ENCODE measurements around the gene GUF1.

DNA sequence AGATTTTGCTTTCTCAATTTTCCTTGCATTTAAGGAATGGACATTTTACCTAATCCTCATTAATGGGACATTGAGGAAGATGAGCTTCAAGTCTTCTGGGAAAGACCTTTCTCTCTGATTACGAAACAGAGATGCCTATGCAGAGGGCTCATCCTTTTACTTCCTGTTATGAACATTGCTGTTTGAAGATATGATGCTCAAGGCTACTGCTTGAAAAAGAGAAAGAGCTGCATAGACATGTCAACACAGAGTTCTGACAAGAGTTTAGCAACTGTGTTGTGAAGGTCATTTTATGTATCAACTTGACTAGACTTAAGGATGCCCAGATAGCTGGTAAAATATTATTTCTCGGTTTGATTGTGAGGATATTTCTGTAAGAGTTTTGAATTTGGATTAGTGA lies 62.0 kb downstream of the GUF1 start:
- TF ChIP-seq CREB1 (IDR thresholded peaks at IDR 0.05; ENCODE audit: low read depth) (no peak), EZH2 (IDR thresholded peaks at IDR 0.05; ENCODE audit: borderline replicate concordance, control insufficient read depth, low read depth, low read length) (no peak), JUND (IDR thresholded peaks at IDR 0.05; ENCODE audit: low read depth, low read length) (no peak), ZBTB11 (CRISPR knock-in tag; IDR thresholded peaks at IDR 0.05) (no peak), RCOR1 (conservative IDR thresholded peaks at IDR 0.05; ENCODE audit: low read depth, low read length) (no peak)
- TF ChIP-seq, protein P1, sequence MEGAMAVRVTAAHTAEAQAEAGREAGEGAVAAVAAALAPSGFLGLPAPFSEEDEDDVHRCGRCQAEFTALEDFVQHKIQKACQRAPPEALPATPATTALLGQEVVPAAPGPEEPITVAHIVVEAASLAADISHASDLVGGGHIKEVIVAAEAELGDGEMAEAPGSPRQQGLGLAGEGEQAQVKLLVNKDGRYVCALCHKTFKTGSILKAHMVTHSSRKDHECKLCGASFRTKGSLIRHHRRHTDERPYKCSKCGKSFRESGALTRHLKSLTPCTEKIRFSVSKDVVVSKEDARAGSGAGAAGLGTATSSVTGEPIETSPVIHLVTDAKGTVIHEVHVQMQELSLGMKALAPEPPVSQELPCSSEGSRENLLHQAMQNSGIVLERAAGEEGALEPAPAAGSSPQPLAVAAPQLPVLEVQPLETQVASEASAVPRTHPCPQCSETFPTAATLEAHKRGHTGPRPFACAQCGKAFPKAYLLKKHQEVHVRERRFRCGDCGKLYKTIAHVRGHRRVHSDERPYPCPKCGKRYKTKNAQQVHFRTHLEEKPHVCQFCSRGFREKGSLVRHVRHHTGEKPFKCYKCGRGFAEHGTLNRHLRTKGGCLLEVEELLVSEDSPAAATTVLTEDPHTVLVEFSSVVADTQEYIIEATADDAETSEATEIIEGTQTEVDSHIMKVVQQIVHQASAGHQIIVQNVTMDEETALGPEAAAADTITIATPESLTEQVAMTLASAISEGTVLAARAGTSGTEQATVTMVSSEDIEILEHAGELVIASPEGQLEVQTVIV (IDR thresholded peaks at IDR 0.05; ENCODE audit: borderline replicate concordance, partially characterized antibody) = no peak
